ENCODE data around the gene SHISA7. TPM values are rescaled to one million over a fixed set of nuclear protein-coding genes. Genes with fewer than 3 reads are reported as not detected.
A peak's percentile ranks its signal among the peaks of the same experiment; 100 is the strongest.

Gene SHISA7
- total RNA-seq, 1 donor from 2014 or later: not detected

DNA sequence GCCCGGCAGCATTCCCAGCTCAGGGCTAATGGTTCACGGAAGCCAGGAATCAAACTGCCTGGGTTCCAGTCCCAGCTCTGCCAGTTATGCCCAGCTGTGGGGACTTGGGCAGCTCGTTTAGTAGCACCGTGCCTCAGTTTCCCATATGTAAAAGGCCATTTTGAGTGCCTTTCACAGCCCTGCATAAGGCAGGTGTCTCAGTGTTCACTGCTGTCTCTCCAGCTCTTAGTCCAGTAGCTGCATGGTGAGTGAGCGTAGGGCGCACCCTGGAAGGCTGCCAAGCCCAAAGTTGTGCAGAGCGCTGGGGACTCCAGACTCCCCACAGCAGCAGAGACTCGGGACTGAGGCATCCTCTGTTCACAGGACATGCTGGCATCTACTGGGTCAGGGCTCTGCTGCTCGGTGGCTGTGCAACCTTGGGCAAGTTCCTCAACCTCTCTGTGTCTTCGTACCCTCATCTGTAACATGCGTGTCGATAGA lies 51.9 kb downstream of the SHISA7 start:
- H3K9me3 Mint-ChIP-seq (ENCODE audit: unreplicated experiment): no peaks in the 10 kb centered on the region
- no peak overlapping the region for H3K27ac Mint-ChIP-seq (ENCODE audit: unreplicated experiment)
- H3K27me3 Mint-ChIP-seq (ENCODE audit: unreplicated experiment): peaks cover 20% of the 10 kb centered on the region
- peaks cover 14% of the 10 kb centered on the region for H3K4me1 Mint-ChIP-seq (ENCODE audit: unreplicated experiment)
- H3K36me3 Mint-ChIP-seq (ENCODE audit: low read depth, unreplicated experiment): peaks cover 16% of the 10 kb centered on the region
- no peak for DNase-seq (ENCODE audit: low spot score)
- TF ChIP-seq CTCF (IDR thresholded peaks at IDR 0.05; ENCODE audit: unreplicated experiment): no peak
- H3K4me3 Mint-ChIP-seq (ENCODE audit: unreplicated experiment): no peak overlapping the region

- H3K27me3 Mint-ChIP-seq (ENCODE audit: unreplicated experiment): peaks cover 26% of the 10 kb centered on the region
- no peak for DNase-seq (ENCODE audit: low spot score)
- peaks cover 20% of the 10 kb centered on the region for H3K4me1 Mint-ChIP-seq (ENCODE audit: unreplicated experiment)
- no peak overlapping the region for H3K27ac Mint-ChIP-seq (ENCODE audit: unreplicated experiment)
- TF ChIP-seq CTCF (IDR thresholded peaks at IDR 0.05; ENCODE audit: unreplicated experiment): no peak
- H3K4me3 Mint-ChIP-seq (ENCODE audit: unreplicated experiment): peak overlapping the region; percentile 26
- H3K9me3 Mint-ChIP-seq (ENCODE audit: unreplicated experiment): no peaks in the 10 kb centered on the region
- peaks cover 18% of the 10 kb centered on the region for H3K36me3 Mint-ChIP-seq (ENCODE audit: low read depth, unreplicated experiment)
Observed at GRCh38 chr19:55390461-55390880, 52.6 kb downstream of the SHISA7 start.

DNA sequence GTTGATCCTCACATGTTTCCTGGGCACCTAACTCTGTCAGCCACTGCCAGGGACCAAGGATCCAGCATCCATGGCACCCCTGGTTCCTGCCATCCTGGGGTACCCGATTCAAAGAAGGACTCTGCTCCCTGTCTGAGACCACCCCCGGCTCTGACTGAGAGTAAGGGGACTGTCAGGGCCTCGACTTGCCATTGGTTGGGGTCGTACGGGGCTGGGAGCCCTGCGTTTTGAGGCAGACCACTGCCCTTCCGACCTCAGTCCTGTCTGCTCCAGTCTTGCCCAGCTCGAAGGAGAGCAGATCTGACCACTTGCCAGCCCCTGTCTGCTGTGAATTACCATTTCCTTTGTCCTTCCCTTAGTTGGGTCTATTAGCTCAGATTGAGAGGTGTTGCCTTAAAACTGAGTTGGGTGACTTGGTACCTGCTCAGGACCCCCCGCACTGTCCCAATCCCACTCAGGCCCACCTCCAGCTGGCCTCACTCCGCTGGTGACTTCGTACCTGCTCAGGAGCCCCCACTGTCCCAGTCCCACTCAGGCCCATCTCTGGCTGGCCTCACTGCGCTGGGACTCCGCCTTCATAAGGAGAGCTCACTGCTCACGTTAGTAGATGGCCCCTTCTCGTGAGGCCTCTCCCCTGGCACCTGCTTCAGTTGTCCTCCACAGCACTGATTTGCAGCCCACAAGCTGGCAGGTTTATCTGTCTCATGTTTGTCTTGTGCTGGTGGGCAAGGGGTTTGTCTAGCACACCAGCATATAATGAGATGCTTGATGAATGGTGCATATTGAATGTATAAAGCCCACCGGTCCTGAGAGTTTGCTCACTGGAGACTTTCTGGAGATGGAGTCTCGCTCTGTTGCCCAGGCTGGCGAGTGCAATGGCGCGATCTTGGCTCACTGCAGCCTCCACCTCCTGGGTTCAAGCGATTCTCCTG lies 53.4 kb downstream of the SHISA7 start:
- Mint-ChIP-seq H3K27ac (ENCODE audit: unreplicated experiment) (no peak overlapping the region), H3K36me3 (ENCODE audit: low read depth, unreplicated experiment) (peaks cover 18% of the 10 kb centered on the region)
- no peak for DNase-seq (ENCODE audit: low spot score)

DNA sequence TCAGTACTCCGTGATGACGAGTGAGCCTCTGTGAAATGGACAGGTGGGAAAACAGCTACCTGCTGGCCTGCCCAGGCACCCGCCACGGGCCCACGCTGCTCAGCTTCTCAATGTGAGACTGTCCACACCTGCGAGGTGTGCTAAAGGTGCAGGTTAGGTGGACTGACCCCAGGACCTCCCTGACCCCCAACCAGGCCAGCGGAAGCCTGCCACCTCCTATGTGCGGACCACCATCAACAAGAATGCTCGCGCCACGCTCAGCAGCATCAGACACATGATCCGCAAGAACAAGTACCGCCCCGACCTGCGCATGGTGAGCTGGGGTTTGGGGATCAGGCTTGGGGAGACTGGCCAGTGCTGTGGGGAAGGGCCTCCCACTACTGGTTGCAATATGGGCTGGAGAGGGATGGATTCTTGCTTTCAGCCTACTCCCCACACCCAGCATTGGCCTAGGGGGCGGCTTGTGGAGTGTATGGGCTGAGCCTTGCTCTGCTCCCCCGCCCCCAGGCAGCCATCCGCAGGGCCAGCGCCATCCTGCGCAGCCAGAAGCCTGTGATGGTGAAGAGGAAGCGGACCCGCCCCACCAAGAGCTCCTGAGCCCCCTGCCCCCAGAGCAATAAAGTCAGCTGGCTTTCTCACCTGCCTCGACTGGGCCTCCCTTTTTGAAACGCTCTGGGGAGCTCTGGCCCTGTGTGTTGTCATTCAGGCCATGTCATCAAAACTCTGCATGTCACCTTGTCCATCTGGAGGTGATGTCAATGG lies 55.2 kb downstream of the SHISA7 start:
- no peak for DNase-seq (ENCODE audit: low spot score)
- Mint-ChIP-seq H3K9me3 (ENCODE audit: unreplicated experiment) (no peaks in the 10 kb centered on the region), H3K4me3 (ENCODE audit: unreplicated experiment) (peak overlapping the region; percentile 99), H3K27ac (ENCODE audit: unreplicated experiment) (no peak overlapping the region), H3K27me3 (ENCODE audit: unreplicated experiment) (peaks cover 29% of the 10 kb centered on the region), H3K4me1 (ENCODE audit: unreplicated experiment) (peaks cover 26% of the 10 kb centered on the region), H3K36me3 (ENCODE audit: low read depth, unreplicated experiment) (peaks cover 18% of the 10 kb centered on the region)
- TF ChIP-seq CTCF (IDR thresholded peaks at IDR 0.05; ENCODE audit: unreplicated experiment): no peak

More for the DNA sequence above, 53.4 kb downstream of the SHISA7 start:
- H3K27me3 Mint-ChIP-seq (ENCODE audit: unreplicated experiment): peaks cover 26% of the 10 kb centered on the region
- peak overlapping the region; percentile 80 for H3K4me3 Mint-ChIP-seq (ENCODE audit: unreplicated experiment)
- no peaks in the 10 kb centered on the region for H3K9me3 Mint-ChIP-seq (ENCODE audit: unreplicated experiment)
- H3K4me1 Mint-ChIP-seq (ENCODE audit: unreplicated experiment): peaks cover 26% of the 10 kb centered on the region
- TF ChIP-seq CTCF (IDR thresholded peaks at IDR 0.05; ENCODE audit: unreplicated experiment): no peak
